Measurements from ENCODE around the gene ETFBKMT.

Gene ETFBKMT

GRCh38 chr12:31641509-31642090 is 17.9 kb upstream of the ETFBKMT start:
- DNase-seq (ENCODE audit: low spot score): no peak
- TF ChIP-seq CTCF (IDR thresholded peaks at IDR 0.05; ENCODE audit: extremely low read depth, insufficient read depth, missing control alignments): no peak
- in situ Hi-C loops (cut with MboI; ENCODE audit: low pct_unique_long_range_greater_than_20kb, low sequenced_read_pairs, unreplicated experiment): no loop called here

GRCh38 chr12:31644536-31644935 is 15.0 kb upstream of the ETFBKMT start:
- no peak for TF ChIP-seq CTCF (IDR thresholded peaks at IDR 0.05; ENCODE audit: extremely low read depth, insufficient read depth, missing control alignments)
- in situ Hi-C loops (cut with MboI; ENCODE audit: low pct_unique_long_range_greater_than_20kb, low sequenced_read_pairs, unreplicated experiment): no loop called here
- no peak for DNase-seq (ENCODE audit: low spot score)

- DNase-seq (ENCODE audit: low spot score): no peak
- no peak for TF ChIP-seq CTCF (IDR thresholded peaks at IDR 0.05; ENCODE audit: extremely low read depth, insufficient read depth, missing control alignments)
- in situ Hi-C loops (cut with MboI; ENCODE audit: low pct_unique_long_range_greater_than_20kb, low sequenced_read_pairs, unreplicated experiment): no loop called here
Measured at GRCh38 chr12:31645924-31646323, 13.6 kb upstream of the ETFBKMT start.

GRCh38 chr12:31647086-31647491 is 12.4 kb upstream of the ETFBKMT start:
- in situ Hi-C loops (cut with MboI; ENCODE audit: low pct_unique_long_range_greater_than_20kb, low sequenced_read_pairs, unreplicated experiment): no loop called here
- DNase-seq (ENCODE audit: low spot score): no peak
- TF ChIP-seq CTCF (IDR thresholded peaks at IDR 0.05; ENCODE audit: extremely low read depth, insufficient read depth, missing control alignments): no peak

- in situ Hi-C loops (cut with MboI; ENCODE audit: low pct_unique_long_range_greater_than_20kb, low sequenced_read_pairs, unreplicated experiment): loop anchor here (10.0 to 25.0 kb wide), 3 partner anchors 411 to 1036 kb away; partner anchors contain the start of gene DNM1L
- no peak for DNase-seq (ENCODE audit: low spot score)
Measured at GRCh38 chr12:31650918-31651317, 8.6 kb upstream of the ETFBKMT start.

GRCh38 chr12:31651893-31652521 is 7.5 kb upstream of the ETFBKMT start:
- in situ Hi-C loops (cut with MboI; ENCODE audit: low pct_unique_long_range_greater_than_20kb, low sequenced_read_pairs, unreplicated experiment): loop anchor here (10.0 to 25.0 kb wide), 3 partner anchors 410 to 1035 kb away; partner anchors contain the start of gene DNM1L
- no peak for TF ChIP-seq CTCF (IDR thresholded peaks at IDR 0.05; ENCODE audit: extremely low read depth, insufficient read depth, missing control alignments)
- no peak for DNase-seq (ENCODE audit: low spot score)

More at GRCh38 chr12:31650918-31651317, 8.6 kb upstream of the ETFBKMT start:
- no peak for TF ChIP-seq CTCF (IDR thresholded peaks at IDR 0.05; ENCODE audit: extremely low read depth, insufficient read depth, missing control alignments)
